HG03139 (cell line): Measurements from ENCODE around the gene YBX1.

Experiments used
- ATAC-seq: cut with Tn5 transposase; IDR thresholded peaks from one replicate; pipeline ENCODE4 v1.9.1; 2021; ENCODE audit not compliant: unreplicated experiment

YBX1 gene

DNA sequence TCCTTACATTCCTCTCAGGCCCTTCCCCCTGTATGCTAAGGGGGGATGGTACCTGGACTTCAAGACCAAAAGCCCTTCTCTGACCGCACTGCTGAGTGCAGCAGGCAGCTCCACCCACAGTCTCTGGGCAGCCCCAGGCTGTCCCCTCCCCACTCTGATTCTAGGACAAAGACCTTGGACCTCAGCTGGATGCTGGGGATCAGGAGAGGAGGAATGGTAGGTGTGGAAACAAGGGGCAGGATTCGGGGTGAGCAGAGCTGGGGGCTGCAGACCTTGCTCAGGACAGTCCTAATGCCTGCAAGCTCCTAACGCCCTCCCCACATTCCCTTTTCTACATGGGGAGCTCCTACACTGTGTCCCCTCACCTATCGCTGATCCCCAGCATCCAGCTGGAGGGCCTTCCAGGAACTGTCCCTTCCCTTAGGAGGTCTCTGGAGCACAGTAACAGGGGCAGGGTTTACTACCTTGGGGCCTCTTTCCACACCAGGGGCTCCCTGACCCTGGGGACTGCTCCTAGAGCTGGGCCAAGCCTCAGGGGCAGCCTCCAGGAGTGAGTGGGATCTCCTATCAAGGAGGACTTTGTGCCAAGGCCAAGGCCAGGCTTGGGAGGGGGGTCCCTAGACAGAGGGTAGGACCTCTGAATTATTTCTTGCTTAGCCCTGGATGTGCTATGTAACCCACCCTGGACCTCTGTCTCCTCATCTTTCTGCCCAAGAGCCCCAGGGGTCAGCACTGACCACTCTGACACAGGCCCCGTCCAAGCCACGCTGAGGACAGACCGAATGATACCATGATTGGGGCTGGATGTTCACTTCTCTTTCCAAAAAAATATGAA is 52.2 kb downstream of the YBX1 start:
- no peak for ATAC-seq

- no peak for ATAC-seq
Observed at GRCh38 chr1:42735056-42735455, 52.8 kb downstream of the YBX1 start.

GRCh38 chr1:42735477-42736105 is 53.4 kb downstream of the YBX1 start:
- ATAC-seq: no peak

DNA sequence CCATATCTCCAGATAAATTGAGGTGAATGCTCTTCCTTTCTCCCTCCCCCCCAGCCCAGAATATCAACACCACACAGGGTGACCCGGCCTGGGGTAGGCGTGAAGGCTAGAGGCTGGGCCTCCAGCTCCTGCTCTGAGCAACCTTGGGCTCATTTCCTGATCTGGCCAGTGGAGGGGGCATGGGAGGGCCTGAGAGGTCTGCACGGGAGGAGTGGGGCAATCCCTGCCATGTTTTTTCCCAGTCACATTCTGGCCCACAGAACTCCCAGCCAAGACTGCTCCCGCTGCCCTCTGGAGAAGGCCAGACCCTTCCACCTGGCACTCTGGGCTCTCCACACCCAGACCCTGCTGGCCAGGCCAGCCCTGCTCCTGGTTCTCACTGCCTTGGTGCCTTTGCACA is 53.9 kb downstream of the YBX1 start:
- no peak for ATAC-seq

- ATAC-seq: no peak
Observed at GRCh38 chr1:42736571-42737200, 54.5 kb downstream of the YBX1 start.

DNA sequence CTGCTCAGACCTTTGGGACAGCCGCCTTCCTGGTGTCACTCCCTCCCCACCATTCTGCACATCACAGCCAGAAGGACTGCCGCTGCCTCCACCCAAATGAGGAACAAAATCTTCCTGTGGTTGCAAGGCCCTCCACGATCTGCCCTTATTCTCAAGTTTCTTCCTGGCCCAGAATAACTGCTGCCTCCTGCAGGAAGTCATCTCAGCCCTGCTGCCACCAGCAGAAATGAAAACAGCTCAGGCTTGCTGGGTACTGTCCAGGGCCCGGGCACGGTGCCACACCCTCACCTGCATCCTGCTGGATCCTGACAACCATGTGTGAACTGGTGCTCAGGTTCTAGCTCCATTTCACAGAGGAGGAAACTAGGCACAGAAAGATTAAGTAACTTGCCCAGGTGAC is 55.0 kb downstream of the YBX1 start:
- ATAC-seq: no peak

DNA sequence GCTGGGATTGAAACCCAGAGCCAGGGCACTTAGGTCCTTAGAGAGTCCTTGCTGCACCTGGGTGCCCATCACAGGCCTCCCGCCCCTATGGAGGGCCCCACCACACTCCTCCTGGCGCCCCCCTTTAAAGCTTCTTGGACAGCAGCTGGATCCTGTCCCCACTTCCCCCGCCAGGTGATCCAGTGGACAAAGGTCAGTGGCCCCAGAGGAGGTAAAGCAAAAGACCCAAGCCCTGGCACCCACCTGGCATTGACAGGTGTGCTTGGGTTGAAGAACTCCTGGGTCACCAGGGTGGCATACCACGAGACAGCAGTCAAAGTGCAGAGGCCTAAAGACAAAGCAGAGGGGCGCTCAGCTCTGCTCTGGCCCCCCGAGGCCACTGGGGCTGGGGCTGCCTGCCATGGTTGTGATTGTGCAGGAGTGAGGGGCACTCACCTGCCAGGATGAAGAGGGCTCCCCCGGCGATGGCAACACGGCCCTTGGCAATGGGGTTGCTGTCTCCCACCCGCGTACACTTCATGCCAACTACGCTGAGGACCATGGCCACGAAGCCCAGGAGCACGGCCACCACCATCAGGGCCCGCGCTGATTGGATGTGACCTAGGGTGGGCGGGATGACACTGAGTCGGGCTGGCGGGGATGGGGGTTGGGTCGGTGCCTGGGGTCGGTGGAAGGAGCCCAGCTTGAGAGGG is 55.9 kb downstream of the YBX1 start:
- ATAC-seq: no peak

DNA sequence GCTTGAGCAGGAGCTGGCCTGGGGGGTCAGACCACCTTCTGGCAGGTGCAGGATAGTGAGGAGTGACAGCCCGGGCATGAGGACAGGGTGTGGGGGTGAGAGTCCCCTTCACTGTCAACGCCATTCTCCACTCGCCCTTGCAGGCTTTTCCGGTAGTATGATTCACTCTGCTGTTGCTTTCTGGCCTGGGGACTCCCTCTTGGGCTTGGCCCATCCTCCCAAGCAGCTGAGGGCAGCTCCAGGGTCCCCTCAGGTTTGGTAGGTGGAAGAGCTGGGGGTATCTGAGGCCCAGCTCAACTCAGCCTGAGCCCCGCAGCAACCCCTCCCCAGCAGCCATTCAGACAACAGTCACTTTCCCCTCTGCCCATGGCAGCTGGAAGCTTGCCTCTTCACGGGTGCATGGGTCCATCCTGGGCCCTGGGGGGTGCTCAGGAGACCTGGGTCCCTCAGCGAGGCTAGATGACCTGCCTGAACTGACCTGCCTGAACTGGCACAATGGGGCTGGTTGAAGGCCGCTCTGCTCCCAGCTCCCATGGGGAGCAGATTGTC is 56.5 kb downstream of the YBX1 start:
- no peak for ATAC-seq

DNA sequence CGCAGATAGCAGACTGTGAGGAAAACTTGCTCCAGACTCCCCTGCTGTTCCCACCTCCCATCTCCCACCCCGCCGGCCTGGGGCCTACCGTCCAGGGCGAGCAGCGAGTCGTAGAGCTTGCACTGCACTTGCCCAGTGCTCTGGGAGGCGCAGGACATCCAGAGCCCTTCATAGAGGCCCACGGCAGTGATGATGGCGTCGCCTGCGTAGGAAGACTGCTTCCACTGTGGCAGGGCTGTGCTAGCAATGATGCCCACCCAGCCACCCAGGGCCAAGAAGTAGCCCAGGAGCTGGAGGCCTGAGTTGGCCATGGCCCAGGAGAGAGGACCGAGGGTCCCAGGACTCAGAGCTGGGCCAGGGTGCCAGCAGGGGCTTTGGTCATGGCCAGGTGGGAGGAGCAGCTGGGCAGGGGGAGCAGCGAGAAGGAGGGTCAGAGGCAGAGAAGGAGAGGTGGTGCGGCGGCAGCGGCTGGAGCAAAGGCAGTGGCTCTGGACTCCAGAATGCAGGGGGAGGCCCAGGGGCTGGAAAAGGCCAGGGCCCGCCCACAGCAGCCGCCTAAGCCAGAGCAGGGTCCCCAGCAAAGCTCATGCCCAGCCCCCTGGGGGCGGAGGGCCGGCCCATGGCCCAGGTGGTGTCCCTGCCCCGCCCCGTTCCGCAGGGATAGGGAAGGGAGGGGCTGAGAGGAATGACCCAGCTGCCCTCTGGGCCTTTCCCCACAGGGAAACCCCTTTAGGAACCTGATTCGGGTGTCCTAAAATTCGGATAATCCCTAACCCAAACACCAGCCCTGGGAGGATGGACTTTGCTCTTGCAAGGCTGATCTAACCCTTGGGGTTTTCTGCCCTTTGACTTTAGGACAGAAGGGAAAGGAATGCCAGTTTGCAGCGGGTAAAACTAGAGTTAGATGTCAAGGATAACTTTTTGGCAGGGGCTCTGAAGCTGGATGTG is 57.8 kb downstream of the YBX1 start, which contains the start of gene CLDN19:
CLDN19 (minus strand) TSS at position 484 of the 948 bp plus-strand sequence; CDS start at position 311, 173 bp downstream.
- ATAC-seq: no peak

DNA sequence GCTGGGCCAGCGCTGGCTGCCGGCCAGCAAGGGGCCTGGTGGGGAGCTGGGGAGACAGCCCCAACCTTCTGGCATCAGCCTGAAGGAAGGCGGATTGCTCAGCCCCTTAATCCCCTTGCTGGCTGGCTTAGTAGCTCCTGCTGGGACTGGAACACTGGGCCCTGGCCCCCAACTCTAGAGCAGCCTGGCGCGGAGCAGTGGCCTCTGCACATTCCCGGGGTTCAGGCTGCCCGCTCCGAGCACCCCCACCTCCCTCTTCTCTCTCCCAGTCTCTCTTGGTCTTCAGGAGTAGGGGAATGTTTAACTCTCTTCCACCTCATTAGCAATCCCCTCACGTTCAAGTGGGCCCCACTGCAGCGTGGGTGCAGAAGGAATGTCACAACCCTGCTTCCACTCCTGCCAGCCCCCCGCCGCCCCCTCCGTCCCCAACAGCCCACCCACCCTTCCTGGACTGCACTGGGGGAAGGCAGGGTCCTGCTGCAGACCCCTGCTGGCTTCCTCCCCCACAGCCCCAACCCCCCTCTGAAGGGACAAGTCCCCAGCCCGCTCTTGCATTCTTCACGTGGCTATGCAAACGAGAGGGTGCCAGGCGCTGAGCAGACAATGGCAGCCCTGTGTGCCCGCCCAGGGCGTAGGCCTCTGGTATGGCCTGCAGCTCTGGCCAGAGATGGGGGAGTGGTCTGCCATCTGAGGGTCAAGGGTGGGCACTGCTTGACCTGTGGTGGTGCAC is 58.8 kb downstream of the YBX1 start:
- ATAC-seq: no peak

DNA sequence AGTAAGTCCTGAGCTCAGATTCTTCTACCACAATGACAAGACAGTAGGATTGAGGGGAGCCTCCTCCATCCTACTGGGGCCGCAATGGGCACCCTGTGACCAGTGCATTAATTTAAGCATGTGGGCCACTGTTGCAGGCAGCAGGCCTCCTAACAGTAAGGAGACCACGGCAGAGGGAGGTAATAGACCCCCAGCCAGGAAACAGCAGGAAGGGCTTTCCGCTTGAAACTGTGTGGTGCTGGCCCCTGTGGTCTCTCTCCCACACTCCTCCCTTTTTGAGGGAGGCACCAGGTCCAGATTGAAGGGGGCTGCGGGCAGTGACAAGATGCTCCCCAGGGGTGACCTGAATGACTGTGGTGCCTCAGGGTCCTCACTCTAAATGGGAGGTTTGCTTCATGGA is 59.5 kb downstream of the YBX1 start:
- no peak for ATAC-seq

- no peak for ATAC-seq
Observed at GRCh38 chr1:42742141-42742540, 59.9 kb downstream of the YBX1 start.

GRCh38 chr1:42742617-42743316 is 60.5 kb downstream of the YBX1 start:
- no peak for ATAC-seq

DNA sequence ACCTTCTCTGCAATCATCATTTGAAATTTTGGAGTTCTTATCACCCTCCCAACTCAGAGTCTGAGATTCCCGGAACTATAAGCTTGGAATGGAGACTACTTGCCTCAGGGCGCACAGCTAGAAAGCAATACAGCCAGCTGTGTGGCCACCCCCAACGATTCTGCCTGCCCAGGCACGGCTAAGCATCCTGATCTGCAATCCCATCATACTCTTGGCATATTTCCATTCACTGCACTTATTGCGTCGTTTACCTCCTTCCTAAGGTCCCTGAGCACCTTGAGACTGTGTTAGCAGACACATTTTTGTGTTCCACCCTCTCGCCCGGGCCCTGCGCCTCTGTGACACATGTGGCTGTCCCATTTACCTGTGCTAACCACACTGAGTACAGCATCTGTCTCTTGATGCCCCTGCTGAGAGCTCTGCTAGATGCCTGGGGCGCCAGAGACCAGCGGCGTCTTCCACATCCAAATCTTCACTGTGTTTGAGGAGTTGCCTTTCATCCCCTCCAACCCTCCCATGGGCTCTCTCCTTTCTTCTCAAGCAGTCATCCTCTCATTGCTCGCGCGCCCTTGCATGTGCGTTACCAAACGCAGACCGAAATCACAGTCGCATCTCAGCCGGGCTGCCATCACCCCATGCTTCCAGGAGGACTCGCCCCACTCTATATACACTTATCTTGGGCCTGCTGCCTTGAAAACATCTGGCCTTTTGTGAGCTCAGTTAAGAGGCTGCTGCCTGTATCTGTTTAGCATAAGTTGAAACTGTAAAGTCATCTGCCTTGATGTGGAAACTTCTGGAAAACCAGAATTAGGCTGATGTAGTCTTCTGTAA is 61.3 kb downstream of the YBX1 start:
- ATAC-seq: no peak

DNA sequence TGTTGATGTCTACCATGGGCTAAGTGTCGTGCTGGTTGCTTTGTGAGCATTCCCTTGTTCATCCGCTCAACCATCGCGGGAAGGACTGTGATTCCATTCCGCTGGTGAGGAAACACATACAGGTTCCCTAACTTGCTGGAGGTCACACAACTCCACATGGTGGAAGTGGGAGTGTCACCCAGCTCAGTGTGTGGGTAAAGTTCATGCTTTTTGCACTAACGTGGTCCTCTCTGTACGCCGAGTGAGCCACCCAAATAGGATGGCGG is 61.9 kb downstream of the YBX1 start:
- ATAC-seq: no peak

- no peak for ATAC-seq
Observed at GRCh38 chr1:42745851-42746250, 63.6 kb downstream of the YBX1 start.

- ATAC-seq: no peak
Observed at GRCh38 chr1:42746436-42747105, 64.4 kb downstream of the YBX1 start.

DNA sequence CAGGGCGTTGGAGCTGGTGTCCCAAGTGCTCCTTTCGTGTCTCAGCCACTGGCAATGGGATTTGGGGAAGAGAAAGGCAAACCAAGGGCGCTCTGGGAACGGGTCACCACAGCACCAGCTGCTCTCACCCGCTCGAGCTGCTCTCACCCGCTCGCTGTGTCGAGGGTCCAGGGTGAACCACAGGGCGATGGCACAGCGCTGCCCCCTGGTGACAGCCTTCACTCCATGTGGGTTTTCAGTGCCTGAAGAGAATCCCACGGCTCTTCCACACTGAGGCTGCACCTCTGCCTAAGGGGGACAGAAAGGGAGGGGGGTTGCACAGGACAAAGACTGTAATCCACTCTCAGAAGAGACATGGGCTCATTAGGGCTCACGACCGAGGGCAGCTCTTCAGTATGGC is 64.9 kb downstream of the YBX1 start:
- ATAC-seq: no peak
